Lower lobe of right lung (tissue), 2 donors: ENCODE measurements around the gene NPBWR2. TPM values are rescaled to one million over a fixed set of nuclear protein-coding genes. Genes with fewer than 3 reads are reported as not detected.

Experiments
- ATAC-seq, 2 donors: fragments of 200-7000 bp; cut with Tn5 transposase; one replicate each; pipeline ENCODE4 v1.9.1; 2020 to 2022; ENCODE audit warnings: mild to moderate bottlenecking in 2 of 2, moderate library complexity in 2 of 2
- DNase-seq: peaks from one replicate; pipeline ENCODE4 v3.0.0-alpha.2; 2020
- H3K27ac ChIP-seq: fragments of 200-600 bp; one replicate; pipeline ENCODE4 v1.8.0; 2022
- H3K27me3 ChIP-seq: fragments of 200-600 bp; one replicate; pipeline ENCODE4 v1.8.0; 2022; ENCODE audit warnings: low read depth
- H3K36me3 ChIP-seq: fragments of 200-600 bp; one replicate; pipeline ENCODE4 v1.8.0; 2022; ENCODE audit warnings: mild to moderate bottlenecking
- H3K4me1 ChIP-seq: fragments of 200-600 bp; one replicate; pipeline ENCODE4 v1.8.0; 2022
- H3K4me3 ChIP-seq: fragments of 200-600 bp; one replicate; pipeline ENCODE4 v1.8.0; 2022; ENCODE audit warnings: mild to moderate bottlenecking
- H3K9me3 ChIP-seq: fragments of 200-600 bp; one replicate; pipeline ENCODE4 v1.8.0; 2022
- intact Hi-C: fragments of 100-400 bp; cut with DNase I; formaldehyde crosslinking; loops from one replicate; pipeline ENCODE4 v1.11.0; 2022
- total RNA-seq: library from RNA; stranded (reverse); fragmentation: NEBNext Ultra II Directional; extraction: Animal tissue kit (Norgen Biotek cat#: 25700); gene quantifications from one replicate; pipeline ENCODE4 v1.2.1, GENCODE V29; 2021
- TF ChIP-seq, protein P1 (sequence below): fragments of 200-600 bp; IDR thresholded peaks from one replicate; pipeline ENCODE4 v1.8.0; 2022; ENCODE audit warnings: antibody characterized with exemption, mild to moderate bottlenecking
- donor health status: DM: no; HTN: yes; CAD: no; lungs with severe emphysema.

The NPBWR2 gene
- total RNA-seq, 1 donor from 2014 or later = not detected

DNA sequence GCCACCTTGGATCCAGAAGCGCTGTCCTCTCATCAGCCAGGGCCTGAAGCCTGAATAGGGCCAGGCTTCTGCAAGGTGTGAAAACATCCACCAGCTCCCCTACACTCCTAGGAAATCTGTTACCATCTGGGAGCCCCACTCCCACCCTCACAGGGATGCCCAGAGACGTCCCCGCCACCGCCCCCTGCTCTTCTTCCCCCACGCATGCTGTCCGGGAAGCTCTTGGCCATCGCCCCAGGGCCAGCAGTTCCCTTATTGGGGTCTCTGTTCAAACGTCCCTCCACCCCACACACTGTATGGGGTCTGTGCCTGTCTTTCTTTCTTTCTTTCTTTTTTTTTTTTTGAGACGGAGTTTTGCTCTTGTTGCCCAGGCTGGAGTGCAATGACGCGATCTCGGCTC lies 31.8 kb downstream of the NPBWR2 start:
- TF ChIP-seq, protein P1, sequence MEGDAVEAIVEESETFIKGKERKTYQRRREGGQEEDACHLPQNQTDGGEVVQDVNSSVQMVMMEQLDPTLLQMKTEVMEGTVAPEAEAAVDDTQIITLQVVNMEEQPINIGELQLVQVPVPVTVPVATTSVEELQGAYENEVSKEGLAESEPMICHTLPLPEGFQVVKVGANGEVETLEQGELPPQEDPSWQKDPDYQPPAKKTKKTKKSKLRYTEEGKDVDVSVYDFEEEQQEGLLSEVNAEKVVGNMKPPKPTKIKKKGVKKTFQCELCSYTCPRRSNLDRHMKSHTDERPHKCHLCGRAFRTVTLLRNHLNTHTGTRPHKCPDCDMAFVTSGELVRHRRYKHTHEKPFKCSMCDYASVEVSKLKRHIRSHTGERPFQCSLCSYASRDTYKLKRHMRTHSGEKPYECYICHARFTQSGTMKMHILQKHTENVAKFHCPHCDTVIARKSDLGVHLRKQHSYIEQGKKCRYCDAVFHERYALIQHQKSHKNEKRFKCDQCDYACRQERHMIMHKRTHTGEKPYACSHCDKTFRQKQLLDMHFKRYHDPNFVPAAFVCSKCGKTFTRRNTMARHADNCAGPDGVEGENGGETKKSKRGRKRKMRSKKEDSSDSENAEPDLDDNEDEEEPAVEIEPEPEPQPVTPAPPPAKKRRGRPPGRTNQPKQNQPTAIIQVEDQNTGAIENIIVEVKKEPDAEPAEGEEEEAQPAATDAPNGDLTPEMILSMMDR = no peak
- ATAC-seq = no peak
- no peaks in the 10 kb centered on the region for H3K9me3 ChIP-seq
- H3K27ac ChIP-seq = no peak overlapping the region
- DNase-seq = no peak
- intact Hi-C loops = no loop called here
- H3K4me3 ChIP-seq = no peak overlapping the region
- H3K4me1 ChIP-seq = peaks cover 30% of the 10 kb centered on the region
- H3K27me3 ChIP-seq = no peaks in the 10 kb centered on the region
- H3K36me3 ChIP-seq = peaks cover 45% of the 10 kb centered on the region

DNA sequence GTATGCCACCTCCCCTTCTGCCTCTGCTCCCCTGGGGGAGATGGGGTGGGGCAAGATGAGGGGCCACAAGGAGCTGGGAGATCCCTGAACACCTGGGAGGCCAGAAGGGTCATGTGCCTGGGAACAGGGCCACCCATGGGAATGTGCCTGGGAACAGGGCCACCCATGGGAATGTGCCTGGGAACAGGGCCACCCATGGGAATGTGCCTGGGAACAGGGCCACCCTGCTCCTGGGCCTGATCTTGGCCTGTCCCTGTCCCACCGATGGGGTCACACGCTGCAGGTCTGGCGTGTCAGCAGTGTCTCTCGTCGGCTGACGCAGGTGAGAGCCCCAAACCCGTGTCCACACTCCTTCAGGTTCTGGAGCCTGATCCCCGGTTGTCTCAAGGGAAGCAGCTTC lies 32.4 kb downstream of the NPBWR2 start:
- Histone ChIP-seq H3K27ac (no peak overlapping the region), H3K4me1 (peaks cover 30% of the 10 kb centered on the region), H3K27me3 (no peaks in the 10 kb centered on the region), H3K9me3 (no peaks in the 10 kb centered on the region), H3K4me3 (no peak overlapping the region), H3K36me3 (peaks cover 45% of the 10 kb centered on the region)
- intact Hi-C loops = no loop called here
- ATAC-seq (no peak), DNase-seq (no peak)
- TF ChIP-seq, protein P1 = no peak

DNA sequence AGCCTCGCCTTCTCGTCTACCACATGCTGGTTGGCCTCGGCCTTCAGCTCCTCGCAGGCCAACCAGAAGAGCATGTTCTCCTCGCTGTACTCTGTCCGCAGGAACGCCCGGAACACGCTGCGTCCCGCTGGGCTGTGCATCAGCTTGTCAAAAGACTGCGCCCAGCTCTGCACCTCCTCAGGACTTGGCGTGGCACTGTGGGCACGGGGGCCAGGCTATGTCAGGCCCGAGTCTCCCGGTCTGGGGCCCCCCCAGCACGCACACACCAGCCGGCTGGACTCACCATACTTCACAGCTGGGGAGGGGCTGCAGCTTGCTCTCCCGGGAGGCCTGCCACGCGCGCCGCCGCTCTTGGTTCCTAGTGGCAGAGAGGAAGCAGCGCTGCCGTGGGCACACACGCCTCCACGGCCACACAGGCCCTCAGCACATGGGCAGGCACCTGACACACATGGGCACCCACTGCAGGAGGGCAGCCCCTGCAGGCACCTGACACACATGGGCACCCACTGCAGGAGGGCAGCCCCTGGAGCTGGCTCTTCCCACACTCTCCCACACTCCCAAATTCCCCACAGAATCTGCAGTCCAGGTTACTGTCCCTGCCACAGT lies 33.1 kb downstream of the NPBWR2 start:
- no peak for ATAC-seq
- intact Hi-C loops = no loop called here
- H3K9me3 ChIP-seq = no peaks in the 10 kb centered on the region
- TF ChIP-seq, protein P1 = no peak
- no peak overlapping the region for H3K27ac ChIP-seq
- no peak for DNase-seq
- peaks cover 45% of the 10 kb centered on the region for H3K36me3 ChIP-seq
- H3K4me1 ChIP-seq = peaks cover 30% of the 10 kb centered on the region
- H3K27me3 ChIP-seq = no peaks in the 10 kb centered on the region
- H3K4me3 ChIP-seq = no peak overlapping the region

DNA sequence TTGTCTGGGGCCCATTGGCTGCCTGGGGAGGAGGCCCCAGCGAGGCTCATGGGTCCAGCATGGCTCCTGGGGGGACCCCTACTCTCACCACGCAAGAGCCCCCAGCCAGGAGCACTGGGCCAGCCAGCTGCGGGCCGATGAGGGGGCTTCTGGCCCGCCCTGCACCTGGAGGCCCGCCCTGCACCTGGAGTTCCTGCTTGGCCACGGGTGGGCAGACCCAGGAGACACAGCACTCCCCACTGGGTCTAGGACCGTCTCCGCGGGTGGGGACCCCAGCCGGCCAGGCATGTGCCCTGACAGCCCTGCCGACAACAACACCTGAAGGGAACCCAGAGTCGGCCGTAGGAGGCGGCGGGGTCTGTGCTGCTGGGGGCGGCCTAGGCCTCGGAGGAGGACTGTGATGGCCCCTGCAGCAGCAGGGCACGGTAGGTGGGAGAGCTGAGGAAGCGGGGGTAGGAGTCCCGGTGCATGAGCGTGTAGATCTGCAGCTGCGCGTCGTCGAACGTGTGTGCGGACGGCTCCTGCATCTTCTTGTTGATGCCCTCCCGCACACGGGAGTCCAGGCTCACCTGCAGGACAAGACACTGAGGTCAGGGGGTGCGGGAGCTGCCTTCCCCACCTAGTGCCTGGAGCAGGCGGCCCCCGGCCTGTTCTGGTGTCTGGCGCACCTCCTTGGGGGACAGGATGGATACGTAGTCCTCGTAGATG lies 33.7 kb downstream of the NPBWR2 start:
- H3K9me3 ChIP-seq = no peaks in the 10 kb centered on the region
- TF ChIP-seq, protein P1 = no peak
- no peak for ATAC-seq
- peaks cover 45% of the 10 kb centered on the region for H3K36me3 ChIP-seq
- H3K27me3 ChIP-seq = no peaks in the 10 kb centered on the region
- no peak for DNase-seq
- peaks cover 24% of the 10 kb centered on the region for H3K4me1 ChIP-seq
- intact Hi-C loops = no loop called here
- no peak overlapping the region for H3K27ac ChIP-seq
- no peak overlapping the region for H3K4me3 ChIP-seq

DNA sequence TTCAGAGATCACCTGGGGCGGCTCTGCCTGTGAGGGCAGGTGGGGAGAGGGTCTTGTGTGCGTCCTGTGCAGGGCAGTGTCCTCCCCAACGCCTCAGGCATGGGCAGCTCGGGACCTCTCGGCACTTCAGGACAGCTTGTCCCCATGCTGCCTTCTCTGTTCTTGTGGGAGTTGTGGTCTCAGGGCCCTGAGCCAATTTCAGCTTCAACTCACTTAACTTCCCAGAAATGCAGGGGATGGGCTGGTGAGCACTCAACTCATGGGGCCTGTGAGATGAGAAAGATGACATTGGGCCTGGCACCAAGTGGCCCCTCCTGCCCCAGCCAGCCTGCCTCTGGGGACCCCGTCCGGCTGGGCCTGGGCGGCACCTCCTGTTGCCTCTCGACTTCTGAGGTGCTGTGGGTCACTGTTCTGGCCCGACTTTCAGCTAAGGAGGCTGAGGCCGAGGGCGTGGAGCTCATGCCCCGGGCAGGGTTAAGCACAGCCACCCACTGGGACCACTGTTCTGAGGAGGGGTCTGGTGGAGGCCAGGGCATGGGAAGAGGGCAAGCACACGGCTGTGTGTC lies 34.8 kb downstream of the NPBWR2 start:
- intact Hi-C loops = no loop called here
- DNase-seq (no peak), ATAC-seq (no peak)
- TF ChIP-seq, protein P1 = no peak
- H3K36me3 ChIP-seq = peaks cover 45% of the 10 kb centered on the region
- H3K27me3 ChIP-seq = no peaks in the 10 kb centered on the region
- H3K4me1 ChIP-seq = peaks cover 13% of the 10 kb centered on the region
- no peaks in the 10 kb centered on the region for H3K9me3 ChIP-seq
- H3K27ac ChIP-seq = no peak overlapping the region
- no peak overlapping the region for H3K4me3 ChIP-seq
